Mesenchymal stem cell (in vitro differentiated cells and primary cell): ENCODE measurements around the gene DOCK10.

Experiments
- DNase-seq: peaks from one replicate; pipeline ENCODE4 v3.0.0-alpha.2; 2013
- H2AFZ ChIP-seq: one replicate; pipeline ENCODE4 v1.6.1; 2013; ENCODE audit warnings: low read depth, mild to moderate bottlenecking, control low read depth, inconsistent platforms, low read length, moderate library complexity
- H2AK5ac ChIP-seq: 2 replicates; pipeline ENCODE4 v1.6.1; 2013; ENCODE audit warnings: low read length, moderate library complexity, mild to moderate bottlenecking, inconsistent platforms; ENCODE audit not compliant: severe bottlenecking
- H2BK120ac ChIP-seq: one replicate; pipeline ENCODE4 v1.6.1; 2013; ENCODE audit warnings: low read depth, mild to moderate bottlenecking, inconsistent platforms, low read length, moderate library complexity
- H2BK12ac ChIP-seq, 2 experiments: one replicate each; pipeline ENCODE4 v1.6.1; 2013; ENCODE audit warnings: inconsistent platforms in 2 of 2, low read length in 2 of 2, mild to moderate bottlenecking in 2 of 2, moderate library complexity in 2 of 2, control low read depth in 1 of 2
- H2BK15ac ChIP-seq: one replicate; pipeline ENCODE4 v1.6.1; 2013; ENCODE audit warnings: mild to moderate bottlenecking, low read depth, inconsistent platforms; ENCODE audit not compliant: poor library complexity, severe bottlenecking
- H2BK5ac ChIP-seq: 2 replicates; pipeline ENCODE4 v1.6.1; 2013; ENCODE audit warnings: low read depth, mild to moderate bottlenecking, low read length, control low read depth, inconsistent platforms; ENCODE audit not compliant: poor library complexity, severe bottlenecking
- H3K14ac ChIP-seq, 2 experiments: one replicate each; pipeline ENCODE4 v1.6.1; 2013; ENCODE audit warnings: inconsistent platforms in 2 of 2, low read length in 2 of 2, control low read depth in 1 of 2, mild to moderate bottlenecking in 1 of 2, moderate library complexity in 1 of 2
- H3K18ac ChIP-seq, 2 experiments: one replicate each; pipeline ENCODE4 v1.6.1; 2013; ENCODE audit warnings: inconsistent platforms in 2 of 2, low read length in 2 of 2, control low read depth in 1 of 2, low read depth in 1 of 2, mild to moderate bottlenecking in 1 of 2
- H3K23ac ChIP-seq, 2 experiments: one replicate each; pipeline ENCODE4 v1.6.1; 2013; ENCODE audit warnings: inconsistent platforms in 2 of 2, low read length in 2 of 2, mild to moderate bottlenecking in 2 of 2, moderate library complexity in 2 of 2, control low read depth in 1 of 2
- H3K27ac ChIP-seq: 2 replicates; pipeline ENCODE4 v1.5.1; 2013; ENCODE audit warnings: mild to moderate bottlenecking, moderate library complexity, low read length, control low read depth, inconsistent platforms; ENCODE audit not compliant: poor library complexity, severe bottlenecking
- H3K27me3 ChIP-seq, 2 experiments: 2 replicates each; pipeline versions ENCODE4 v1.6.1 to v1.7.0; 2013; ENCODE audit warnings: low read length in 2 of 2, mild to moderate bottlenecking in 2 of 2, moderate library complexity in 2 of 2, control low read depth in 1 of 2, inconsistent platforms in 1 of 2; ENCODE audit not compliant: control insufficient read depth in 1 of 2, insufficient read depth in 1 of 2
- H3K36me3 ChIP-seq, 2 experiments: 2 replicates each; pipeline versions ENCODE4 v1.6.1 to v1.7.0; 2013; ENCODE audit warnings: low read length in 2 of 2, control low read depth in 1 of 2, inconsistent platforms in 1 of 2, low read depth in 1 of 2, mild to moderate bottlenecking in 1 of 2; ENCODE audit not compliant: insufficient read depth in 2 of 2, control insufficient read depth in 1 of 2
- H3K4ac ChIP-seq, 2 experiments: one replicate each; pipeline ENCODE4 v1.6.1; 2013; ENCODE audit warnings: inconsistent platforms in 2 of 2, low read length in 2 of 2, mild to moderate bottlenecking in 2 of 2, moderate library complexity in 2 of 2, control low read depth in 1 of 2, low read depth in 1 of 2
- H3K4me1 ChIP-seq: 2 replicates; pipeline ENCODE4 v1.6.1; 2013; ENCODE audit warnings: low read depth, low read length, control low read depth; ENCODE audit not compliant: control insufficient read depth, insufficient read depth
- H3K4me2 ChIP-seq: 2 replicates; pipeline ENCODE4 v1.6.1; 2013; ENCODE audit warnings: low read length, mild to moderate bottlenecking, inconsistent platforms; ENCODE audit not compliant: poor library complexity, severe bottlenecking
- H3K4me3 ChIP-seq, 2 experiments: 2 replicates each; pipeline versions ENCODE4 v1.5.1 to v1.7.0; 2013; ENCODE audit warnings: low read length in 2 of 2, mild to moderate bottlenecking in 2 of 2, control low read depth in 1 of 2, low read depth in 1 of 2; ENCODE audit not compliant: insufficient read depth in 1 of 2
- H3K79me1 ChIP-seq: replicated peaks from 2 replicates; pipeline ENCODE4 v1.6.1; 2013; ENCODE audit warnings: mild to moderate bottlenecking, control low read depth, low read length, inconsistent platforms; ENCODE audit not compliant: poor library complexity, severe bottlenecking
- H3K9ac ChIP-seq: 2 replicates; pipeline ENCODE4 v1.7.0; 2013; ENCODE audit warnings: mild to moderate bottlenecking, low read length, moderate library complexity
- H3K9me3 ChIP-seq: 2 replicates; pipeline ENCODE4 v1.7.0; 2013; ENCODE audit warnings: mild to moderate bottlenecking, low read length; ENCODE audit not compliant: control insufficient read depth
- H4K8ac ChIP-seq: one replicate; pipeline ENCODE4 v1.6.1; 2013; ENCODE audit warnings: inconsistent platforms, mild to moderate bottlenecking, low read length, moderate library complexity
- H4K91ac ChIP-seq: one replicate; pipeline ENCODE4 v1.6.1; 2013; ENCODE audit warnings: mild to moderate bottlenecking, low read length, inconsistent platforms
- WGBS: methylation state at CpG from one replicate; pipeline ENCODE4 v1.1.7; 2013; ENCODE audit warnings: mixed read lengths; 5-methylcytosine and 5-hydroxymethylcytosine counted together

Gene DOCK10

DNA sequence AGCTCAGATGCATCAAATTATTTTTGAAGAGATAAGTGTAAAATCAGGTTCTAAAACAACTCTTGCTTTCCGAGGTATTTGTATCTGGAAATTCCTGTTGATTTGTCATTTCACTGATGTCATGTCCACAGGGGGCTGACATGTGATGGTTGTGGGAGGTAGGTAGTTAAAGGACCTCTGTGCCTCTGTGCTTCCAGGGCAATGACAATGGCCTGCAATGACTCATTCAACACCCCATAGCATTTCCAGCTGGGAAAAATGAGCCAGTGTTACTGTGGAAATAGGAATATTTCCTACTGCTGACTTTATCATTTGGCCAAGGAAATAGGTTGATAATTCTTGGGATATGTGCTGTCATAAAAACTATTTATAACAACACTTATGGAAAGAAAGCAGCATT is 239.9 kb downstream of the DOCK10 start:
- Histone ChIP-seq H3K27me3 (no peaks in the 10 kb centered on the region), H2BK15ac (no peak overlapping the region), H3K18ac (no peak overlapping the region), H3K14ac (no peak overlapping the region), H4K8ac (no peak overlapping the region), H3K9ac (peak overlapping the region; percentile 75), H2AFZ (no peak overlapping the region), H3K79me1 (no peaks in the 10 kb centered on the region), H2BK12ac (no peak overlapping the region), H3K4me2 (no peak overlapping the region), H2AK5ac (no peak overlapping the region), H3K4me3 (no peak overlapping the region), H2BK5ac (no peak overlapping the region), H3K9me3 (no peaks in the 10 kb centered on the region), H3K27ac (peak overlapping the region; percentile 11), H3K36me3 (peaks cover 3 to 94% of the 10 kb centered on the region in 2 experiments), H3K4ac (no peak overlapping the region), H3K4me1 (peaks cover 4% of the 10 kb centered on the region), H3K23ac (no peak overlapping the region), H4K91ac (no peak overlapping the region), H2BK120ac (no peak overlapping the region)
- WGBS = 47% methylated on average over 1 of the region's 1 CpG
- DNase-seq = peak; percentile 28

GRCh38 chr2:224801360-224801759 is 240.9 kb downstream of the DOCK10 start:
- DNase-seq = no peak
- Histone ChIP-seq H2BK15ac (no peak overlapping the region), H3K14ac (no peak overlapping the region), H3K4me1 (peaks cover 4% of the 10 kb centered on the region), H3K23ac (no peak overlapping the region), H2AFZ (no peak overlapping the region), H2BK12ac (no peak overlapping the region), H3K18ac (no peak overlapping the region), H3K79me1 (no peaks in the 10 kb centered on the region), H2BK120ac (no peak overlapping the region), H3K27ac (no peak overlapping the region), H4K8ac (no peak overlapping the region), H2AK5ac (no peak overlapping the region), H3K36me3 (peaks cover 7 to 94% of the 10 kb centered on the region in 2 experiments), H3K4ac (no peak overlapping the region), H3K9ac (peak overlapping the region; percentile 13), H3K9me3 (no peaks in the 10 kb centered on the region), H2BK5ac (no peak overlapping the region), H3K4me3 (no peak overlapping the region), H3K4me2 (no peak overlapping the region), H3K27me3 (no peaks in the 10 kb centered on the region), H4K91ac (no peak overlapping the region)
- WGBS = no CpG with 5 or more reads among the region's 1 CpG

- Histone ChIP-seq H2AK5ac (no peak overlapping the region), H3K9ac (no peak overlapping the region), H3K27me3 (no peaks in the 10 kb centered on the region), H2BK120ac (no peak overlapping the region), H3K4me3 (no peak overlapping the region), H2BK5ac (no peak overlapping the region), H3K18ac (no peak overlapping the region), H2BK15ac (no peak overlapping the region), H3K36me3 (peaks cover 9 to 93% of the 10 kb centered on the region in 2 experiments), H3K23ac (no peak overlapping the region), H3K4me1 (peaks cover 4% of the 10 kb centered on the region), H2AFZ (no peak overlapping the region), H3K27ac (no peak overlapping the region), H3K4ac (no peak overlapping the region), H3K9me3 (no peaks in the 10 kb centered on the region), H3K4me2 (no peak overlapping the region), H3K14ac (no peak overlapping the region), H4K91ac (no peak overlapping the region), H4K8ac (no peak overlapping the region), H3K79me1 (no peaks in the 10 kb centered on the region), H2BK12ac (no peak overlapping the region)
- no CpG with 5 or more reads among the region's 1 CpG for WGBS
- no peak for DNase-seq
Measured at GRCh38 chr2:224799691-224800090, 242.6 kb downstream of the DOCK10 start.

DNA sequence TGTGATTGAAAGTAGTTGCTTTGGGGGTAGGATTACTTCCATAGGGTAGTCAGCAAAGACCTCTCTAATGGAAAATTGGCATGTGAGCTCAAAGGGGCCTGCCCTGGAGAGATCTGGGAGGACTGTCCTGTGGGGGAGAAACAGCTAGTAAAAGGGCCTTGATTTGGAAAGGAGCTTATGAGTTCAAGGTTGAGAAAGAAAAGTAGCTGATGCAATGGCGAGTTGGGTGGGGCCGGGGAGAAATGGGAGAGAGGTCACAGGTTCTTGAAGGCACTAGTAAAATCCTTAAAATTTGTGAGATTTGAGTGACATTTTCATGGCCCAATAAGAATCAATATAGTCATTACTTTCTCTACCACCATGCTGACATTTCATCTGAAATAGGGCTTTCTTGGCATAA is 244.1 kb downstream of the DOCK10 start:
- Histone ChIP-seq H3K27ac (no peak overlapping the region), H3K4me2 (no peak overlapping the region), H2AK5ac (no peak overlapping the region), H3K9ac (no peak overlapping the region), H4K91ac (no peak overlapping the region), H3K4me1 (peaks cover 4% of the 10 kb centered on the region), H3K18ac (no peak overlapping the region), H2BK5ac (no peak overlapping the region), H2BK12ac (no peak overlapping the region), H3K27me3 (no peaks in the 10 kb centered on the region), H3K9me3 (no peaks in the 10 kb centered on the region), H2BK120ac (no peak overlapping the region), H3K23ac (no peak overlapping the region), H2AFZ (no peak overlapping the region), H3K36me3 (peaks cover 12 to 88% of the 10 kb centered on the region in 2 experiments), H4K8ac (no peak overlapping the region), H3K4me3 (no peak overlapping the region), H2BK15ac (no peak overlapping the region), H3K4ac (no peak overlapping the region), H3K14ac (no peak overlapping the region), H3K79me1 (no peaks in the 10 kb centered on the region)
- WGBS = 100% methylated on average over 1 of the region's 2 CpGs
- DNase-seq = no peak
